B cell (primary cell): Measurements from ENCODE around the gene BMP6. TPM values are rescaled to one million over a fixed set of nuclear protein-coding genes. Genes with fewer than 3 reads are reported as not detected.

ENCODE experiments used
- ATAC-seq: fragments of 200-7000 bp; cut with Tn5 transposase; one replicate; pipeline ENCODE4 v1.10.0; 2021; ENCODE audit warnings: low read depth, mild to moderate bottlenecking, moderate number of reproducible peaks, moderate library complexity
- CTCF ChIA-PET: fragments of 350-600 bp; sonication (Branson Sonifier 250); formaldehyde crosslinking; loops from one replicate; lab custom pipeline; 2021; ENCODE audit warnings: antibody characterized with exemption, inconsistent platforms; lab: Charles Lee
- POLR2A ChIA-PET: fragments of 350-600 bp; sonication (Branson Sonifier 250); formaldehyde crosslinking; loops from one replicate; lab custom pipeline; 2021; ENCODE audit warnings: antibody characterized with exemption; lab: Charles Lee
- DNase-seq: peaks from one replicate; pipeline ENCODE4 v3.0.0; 2013
- H2AFZ ChIP-seq: 2 replicates; pipeline ENCODE4 v1.6.1; 2012; ENCODE audit warnings: mild to moderate bottlenecking, low read depth, low read length; ENCODE audit not compliant: insufficient read depth, poor library complexity, severe bottlenecking
- H3K27ac ChIP-seq, 2 donors: 1 replicate in 1 of 2; 2 replicates in 1 of 2; pipeline ENCODE4 v1.5.1; 2012 to 2013; ENCODE audit warnings: low read length in 2 of 2, mild to moderate bottlenecking in 2 of 2, moderate library complexity in 1 of 2
- H3K27me3 ChIP-seq, 4 experiments: fragments of 200-600 bp in 1 of 4; sonication (generic) in 1 of 4; replicated peaks in 1 of 4; 1 replicate in 2 of 4; 2 replicates in 2 of 4; pipeline versions ENCODE4 v1.6.1 to v1.7.0; 2013 to 2016; ENCODE audit warnings: low read length in 3 of 4, mild to moderate bottlenecking in 2 of 4, mixed read lengths in 1 of 4, moderate library complexity in 1 of 4; ENCODE audit not compliant: insufficient read depth in 4 of 4, control insufficient read depth in 3 of 4; ENCODE audit errors: control extremely low read depth in 1 of 4
- H3K36me3 ChIP-seq, 2 experiments: replicated peaks in 1 of 2; 1 replicate in 1 of 2; 2 replicates in 1 of 2; pipeline versions ENCODE4 v1.6.1 to v1.7.1; 2013; ENCODE audit warnings: low read length in 1 of 2; ENCODE audit not compliant: insufficient read depth in 2 of 2, control insufficient read depth in 1 of 2; ENCODE audit errors: control extremely low read depth in 1 of 2, extremely low read depth in 1 of 2
- H3K4me1 ChIP-seq, 2 donors: fragments of 200-600 bp in 1 of 2; sonication (generic) in 1 of 2; 1 replicate in 1 of 2; 2 replicates in 1 of 2; pipeline versions ENCODE4 v1.5.1 to v1.6.1; 2013 to 2017; ENCODE audit warnings: low read length in 2 of 2; ENCODE audit not compliant: control insufficient read depth in 2 of 2, insufficient read depth in 2 of 2
- H3K4me2 ChIP-seq: replicated peaks from 2 replicates; pipeline ENCODE3; 2012; ENCODE audit warnings: mild to moderate bottlenecking, low read depth, low read length; ENCODE audit not compliant: poor library complexity, severe bottlenecking
- H3K4me3 ChIP-seq, 5 experiments: fragments of 200-600 bp in 1 of 5; sonication (generic) in 1 of 5; 1 replicate in 3 of 5; 2 replicates in 2 of 5; pipeline versions ENCODE4 v1.5.1 to v1.7.0; 2011 to 2016; ENCODE audit warnings: low read length in 4 of 5, mild to moderate bottlenecking in 4 of 5, low read depth in 2 of 5, control low read depth in 1 of 5, moderate library complexity in 1 of 5; ENCODE audit not compliant: insufficient read depth in 1 of 5; ENCODE audit errors: control extremely low read depth in 1 of 5, extremely low read depth in 1 of 5
- H3K79me2 ChIP-seq: fragments of 200-600 bp; sonication (generic); one replicate; pipeline ENCODE4 v1.6.0; 2016; ENCODE audit warnings: low read length; ENCODE audit not compliant: control insufficient read depth, insufficient read depth
- H3K9ac ChIP-seq: fragments of 200-600 bp; sonication (generic); 2 replicates; pipeline ENCODE4 v1.6.1; 2017; ENCODE audit warnings: mild to moderate bottlenecking, low read length, moderate library complexity
- H3K9me3 ChIP-seq, 3 donors: one replicate each; pipeline versions ENCODE4 v1.6.1 to v1.7.1; 2013; ENCODE audit warnings: low read length in 2 of 3; ENCODE audit not compliant: control insufficient read depth in 2 of 3, insufficient read depth in 1 of 3; ENCODE audit errors: control extremely low read depth in 1 of 3
- H4K20me1 ChIP-seq: 2 replicates; pipeline ENCODE4 v1.6.0; 2012; ENCODE audit warnings: mild to moderate bottlenecking, low read length; ENCODE audit not compliant: insufficient read depth, control insufficient read depth, poor library complexity, severe bottlenecking
- H3K27ac Mint-ChIP-seq: one replicate; pipeline ENCODE4 v1.8.0; 2021; ENCODE audit warnings: mixed read lengths
- H3K27me3 Mint-ChIP-seq: one replicate; pipeline ENCODE4 v1.8.0; 2021; ENCODE audit warnings: mixed read lengths
- H3K4me1 Mint-ChIP-seq: one replicate; pipeline ENCODE4 v1.8.0; 2021; ENCODE audit warnings: mixed read lengths
- H3K4me3 Mint-ChIP-seq: one replicate; pipeline ENCODE4 v1.8.0; 2021; ENCODE audit warnings: mixed read lengths
- H3K9me3 Mint-ChIP-seq: one replicate; pipeline ENCODE4 v1.8.0; 2022; ENCODE audit warnings: mixed read lengths; ENCODE audit not compliant: insufficient read depth
- CTCF ChIP-seq: fragments of 200-600 bp; IDR thresholded peaks from one replicate; pipeline ENCODE4 v1.8.0; 2022; ENCODE audit warnings: antibody characterized with exemption, mild to moderate bottlenecking
- EZH2 ChIP-seq: IDR thresholded peaks from 2 replicates; pipeline ENCODE4 v1.6.1; 2012; ENCODE audit warnings: borderline replicate concordance, low read depth, mild to moderate bottlenecking, moderate library complexity, low read length; ENCODE audit not compliant: insufficient read depth, poor library complexity, severe bottlenecking
- WGBS: methylation state at CpG from one replicate; pipeline ENCODE4 v1.1.5; 2013; ENCODE audit warnings: missing lambda C conversion rate; ENCODE audit not compliant: insufficient coverage; 5-methylcytosine and 5-hydroxymethylcytosine counted together
- intact Hi-C: fragments of 100-400 bp; cut with micrococcal nuclease; formaldehyde crosslinking; loops from one replicate; pipeline ENCODE4 v1.10.0; 2022
- polyA plus RNA-seq: library from polyadenylated mRNA; depleted of rRNA; stranded (reverse); fragments of >200 nt; gene quantifications from 2 replicates; pipeline ENCODE4 v1.2.3, GENCODE V29; 2012
- total RNA-seq, 2 donors: library from RNA; stranded (reverse); fragments of 120-200 nt in 1 of 2; gene quantifications; 1 replicate in 1 of 2; 2 replicates in 1 of 2; pipeline versions ENCODE4 v1.2.3 to v1.2.4, GENCODE V29; 2013 to 2022

Gene BMP6
- total and polyA plus RNA-seq, 2 donors (not counting 1 experiment from before 2014, with no cell fraction given), result 0.43 to 2.9 TPM

DNA sequence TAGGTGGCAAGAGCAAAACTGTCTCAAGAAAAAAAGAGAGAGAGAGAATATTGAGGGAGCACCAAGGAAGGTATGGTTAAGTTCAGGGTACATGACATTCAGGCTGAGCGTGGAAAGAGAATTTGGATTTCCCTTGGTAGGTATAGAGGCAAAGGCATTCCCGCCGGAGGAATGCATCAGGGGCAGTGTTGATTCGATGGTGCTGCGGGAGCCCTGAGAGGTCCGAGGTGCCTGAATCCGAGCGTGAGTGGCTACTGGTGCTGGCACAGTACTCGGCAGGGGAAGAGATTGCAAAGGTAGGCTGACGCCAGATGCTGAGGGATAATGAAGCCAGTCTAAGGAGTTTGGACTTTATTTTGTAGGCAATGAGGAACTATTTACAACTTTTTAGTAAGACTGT, 20.0 kb downstream of the BMP6 start:
- H3K27ac ChIP-seq, result no peak overlapping the region
- no peaks in the 10 kb centered on the region for H3K4me1 ChIP-seq
- no peaks in the 10 kb centered on the region for H4K20me1 ChIP-seq
- TF ChIP-seq EZH2 (no peak), CTCF (no peak)
- no peak overlapping the region for H3K27ac Mint-ChIP-seq
- POLR2A ChIA-PET, result interaction anchor here (0.6 kb wide), 1 partner anchor 321 kb away, joined by 6 read pairs; no protein-coding TSS in a partner anchor
- peaks cover 2% of the 10 kb centered on the region for H3K4me1 Mint-ChIP-seq
- ATAC-seq (no peak), DNase-seq (no peak)
- CTCF ChIA-PET, result no interaction called here
- no peaks in the 10 kb centered on the region for H3K79me2 ChIP-seq
- H3K9ac ChIP-seq, result no peak overlapping the region
- no peaks in the 10 kb centered on the region for H3K9me3 Mint-ChIP-seq
- H3K4me3 ChIP-seq, result no peak overlapping the region
- intact Hi-C loops, result no loop called here
- H3K4me2 ChIP-seq, result no peak overlapping the region
- peaks cover 0 to 2% (median 0%) of the 10 kb centered on the region in 3 donors for H3K9me3 ChIP-seq
- H3K27me3 Mint-ChIP-seq, result peaks cover 23% of the 10 kb centered on the region
- H3K4me3 Mint-ChIP-seq, result no peak overlapping the region
- peaks cover 0 to 4% (median 0%) of the 10 kb centered on the region in 4 experiments for H3K27me3 ChIP-seq
- H2AFZ ChIP-seq, result no peak overlapping the region
- no peaks in the 10 kb centered on the region for H3K36me3 ChIP-seq
- 97% methylated on average over 10 of the region's 10 CpGs for WGBS

GRCh38 chr6:7747016-7747415, 21.1 kb downstream of the BMP6 start:
- Histone ChIP-seq H2AFZ (no peak overlapping the region), H3K4me2 (no peak overlapping the region), H3K27ac (no peak overlapping the region), H3K27me3 (peaks cover 0 to 4% (median 0%) of the 10 kb centered on the region in 4 experiments), H3K9ac (no peak overlapping the region), H4K20me1 (no peaks in the 10 kb centered on the region), H3K4me3 (no peak overlapping the region), H3K79me2 (no peaks in the 10 kb centered on the region), H3K9me3 (peaks cover 0 to 2% (median 0%) of the 10 kb centered on the region in 3 donors), H3K36me3 (no peaks in the 10 kb centered on the region), H3K4me1 (no peaks in the 10 kb centered on the region)
- TF ChIP-seq CTCF (no peak), EZH2 (no peak)
- ATAC-seq (no peak), DNase-seq (no peak)
- 97% methylated on average over 6 of the region's 10 CpGs for WGBS
- CTCF ChIA-PET, result no interaction called here
- intact Hi-C loops, result no loop called here
- no peaks in the 10 kb centered on the region for H3K9me3 Mint-ChIP-seq
- H3K27me3 Mint-ChIP-seq, result peaks cover 22% of the 10 kb centered on the region
- H3K4me1 Mint-ChIP-seq, result peaks cover 2% of the 10 kb centered on the region
- POLR2A ChIA-PET, result no interaction called here
- no peak overlapping the region for H3K4me3 Mint-ChIP-seq
- H3K27ac Mint-ChIP-seq, result no peak overlapping the region
